ENCODE data around the gene ATXN3L. TPM values are rescaled to one million over a fixed set of nuclear protein-coding genes. Genes with fewer than 3 reads are reported as not detected.

The ATXN3L gene
- polyA plus RNA-seq, 1 of the 3 experiments (the other 2 are of a cell fraction): not detected

- TF ChIP-seq ZBTB33 (IDR thresholded peaks at IDR 0.05; ENCODE audit: borderline replicate concordance, low read depth) (no peak), TEAD4 (IDR thresholded peaks at IDR 0.05; ENCODE audit: borderline replicate concordance, insufficient read depth) (no peak), IRF3 (IDR thresholded peaks at IDR 0.05; ENCODE audit: low read depth, low read length) (no peak), SMC3 (IDR thresholded peaks at IDR 0.05; ENCODE audit: low read depth, low read length) (no peak), MXI1 (IDR thresholded peaks at IDR 0.05; ENCODE audit: low read depth, low read length) (no peak), PBX3 (IDR thresholded peaks at IDR 0.05) (no peak), USF1 (IDR thresholded peaks at IDR 0.05; ENCODE audit: borderline replicate concordance, low read depth) (no peak), GATA2 (CRISPR knock-in tag; IDR thresholded peaks at IDR 0.05) (no peak), USF2 (IDR thresholded peaks at IDR 0.05; ENCODE audit: borderline replicate concordance, low read depth, low read length) (no peak), RXRA (IDR thresholded peaks at IDR 0.05; ENCODE audit: borderline replicate concordance, low read depth) (no peak)
These were observed 45.3 kb upstream of the ATXN3L start (continued) for GRCh38 chrX:13365161-13365560.

GRCh38 chrX:13364230-13364857, 44.5 kb upstream of the ATXN3L start:
- Histone ChIP-seq H3K9me3 (no peaks in the 10 kb centered on the region), H3K4me3 (ENCODE audit: low read depth in 2 of 2, low read length in 1 of 2) (no peak overlapping the region), H3K4me2 (no peak overlapping the region), H3K27me3 (ENCODE audit: insufficient read depth) (no peaks in the 10 kb centered on the region), H3K9ac (no peak overlapping the region), H3K4me1 (ENCODE audit: control insufficient read depth in 1 of 2, insufficient read depth in 2 of 2, low read depth in 1 of 2, low read length in 1 of 2) (peaks cover 0 to 2% of the 10 kb centered on the region in 2 experiments; a peak in 1 of 4 replicates), H3K36me3 (replicated peaks in 1 of 2; ENCODE audit: control insufficient read depth in 1 of 2, insufficient read depth in 2 of 2, low read length in 1 of 2) (no peaks in the 10 kb centered on the region), H4K20me1 (ENCODE audit: insufficient read depth) (no peaks in the 10 kb centered on the region), H3K9me2 (no peaks in the 10 kb centered on the region), H3K79me2 (ENCODE audit: insufficient read depth) (no peaks in the 10 kb centered on the region), H3F3A (replicated peaks; ENCODE audit: insufficient read depth) (no peaks in the 10 kb centered on the region), H2AFZ (ENCODE audit: low read depth) (no peak overlapping the region), H3K27ac (ENCODE audit: low read depth in 2 of 2, low read length in 1 of 2) (no peak overlapping the region)
- POLR2A ChIA-PET: no interaction called here
- CTCF ChIA-PET: no interaction called here
- WGBS (ENCODE audit: low lambda C conversion rate): 47% methylated on average over 4 of the region's 4 CpGs
- DNase-seq: no peak
- 0 out of 2 replicates have a peak, but pooled peaks have one; percentile 11 for TF ChIP-seq PBX3 (IDR thresholded peaks at IDR 0.05)
- TF ChIP-seq ELF1 (IDR thresholded peaks at IDR 0.05): no peak
- no peak for TF ChIP-seq JUND (IDR thresholded peaks at IDR 0.05)
- TF ChIP-seq MAX (IDR thresholded peaks at IDR 0.05; ENCODE audit: low read depth): peak; percentile 81
- TF ChIP-seq NFIC (IDR thresholded peaks at IDR 0.05; ENCODE audit: borderline replicate concordance): peak; percentile 43; the same call in 1 of the 2 replicates
- peak; percentile 23; the same call in 1 of the 2 replicates for TF ChIP-seq TCF12 (IDR thresholded peaks at IDR 0.05)
- TF ChIP-seq FOSL2 (IDR thresholded peaks at IDR 0.05; ENCODE audit: borderline replicate concordance, low read depth): peak; percentile 15; the same call in 1 of the 2 replicates
- no peak for TF ChIP-seq CTCF (IDR thresholded peaks at IDR 0.05)

Data from SK-N-SH (cell line).